Spinal cord (tissue), 10 donors: Measurements from ENCODE around the gene MAPK8IP1. TPM values are rescaled to one million over a fixed set of nuclear protein-coding genes. Genes with fewer than 3 reads are reported as not detected.
A peak's percentile ranks its signal among the peaks of the same experiment; 100 is the strongest.
"Not testable (repeated sequence)": the region's sequence is repeated elsewhere in the genome, so short reads cannot be mapped to it uniquely, and the experiment has no call there.

Experiments used
- DNase-seq, 6 donors: peaks; one replicate each; pipeline versions ENCODE4 v3.0.0 to v3.0.0-alpha.2; 2013 to 2015; ENCODE audit warnings: low spot score in 6 of 6, low read depth in 4 of 6
- H3K27ac ChIP-seq: one replicate; pipeline ENCODE4 v1.5.1; 2013; ENCODE audit warnings: low read depth, low read length, control low read depth
- H3K27me3 ChIP-seq: one replicate; pipeline ENCODE4 v1.6.1; 2013; ENCODE audit warnings: low read length; ENCODE audit not compliant: control insufficient read depth, insufficient read depth
- H3K36me3 ChIP-seq: one replicate; pipeline ENCODE4 v1.6.1; 2013; ENCODE audit warnings: low read length; ENCODE audit not compliant: control insufficient read depth, insufficient read depth
- H3K4me1 ChIP-seq: one replicate; pipeline ENCODE4 v1.6.1; 2013; ENCODE audit warnings: low read length; ENCODE audit not compliant: control insufficient read depth, insufficient read depth
- H3K4me3 ChIP-seq: one replicate; pipeline ENCODE4 v1.5.1; 2013; ENCODE audit warnings: low read depth, low read length, control low read depth
- H3K9me3 ChIP-seq: one replicate; pipeline ENCODE4 v1.6.1; 2013; ENCODE audit warnings: low read length; ENCODE audit not compliant: control insufficient read depth, insufficient read depth
- WGBS: methylation state at CpG from one replicate; pipeline ENCODE4 v1.1.5; 2013; ENCODE audit warnings: missing lambda C conversion rate; ENCODE audit not compliant: insufficient coverage; 5-methylcytosine and 5-hydroxymethylcytosine counted together
- long read RNA-seq, 4 donors: transcript quantifications; one replicate each; lab custom pipeline, GENCODE V29; 2026
- polyA plus RNA-seq, 2 donors: library from polyadenylated mRNA; unstranded; fragments of 120-200 nt; gene quantifications; one replicate each; pipeline ENCODE4 v1.2.1, GENCODE V29; 2013; ENCODE audit not compliant: insufficient read length in 2 of 2
- total RNA-seq, 2 donors: library from RNA; depleted of rRNA in 1 of 2; stranded (reverse); fragments of 120-200 nt in 1 of 2; fragments of >200 nt in 1 of 2; gene quantifications; one replicate each; pipeline versions ENCODE4 v1.2.3 to v1.2.4, GENCODE V29; 2013 to 2014
- donor health status: healthy.

The MAPK8IP1 gene
- total RNA-seq (100 to 1,000 TPM in 1 of 2 donors, 10 to 100 TPM in 1; 77.4 to 106 TPM), polyA plus RNA-seq (100 to 1,000 TPM; 263 to 269 TPM)
- long read RNA-seq, donor 1, transcript MAPK8IP1-201 (12 exons, 3,050 nt), result major isoform, 22 of 99 reads
- long read RNA-seq, donor 1, partial matches to known transcripts, result 76 of 99 reads
- long read RNA-seq, donor 1, other reads (novel, unspliced or antisense), result 0 of 99 reads
- long read RNA-seq, donor 2, transcript MAPK8IP1-201 (12 exons, 3,050 nt), result major isoform, 7 of 57 reads
- long read RNA-seq, donor 2, partial matches to known transcripts, result 50 of 57 reads
- long read RNA-seq, donor 2, other reads (novel, unspliced or antisense), result 0 of 57 reads
- long read RNA-seq, donor 3, transcript MAPK8IP1-201 (12 exons, 3,050 nt), result major isoform, 11 of 74 reads
- long read RNA-seq, donor 3, partial matches to known transcripts, result 62 of 74 reads
- long read RNA-seq, donor 3, other reads (novel, unspliced or antisense), result 0 of 74 reads
- long read RNA-seq, donor 4, result 0 reads

- H3K27me3 ChIP-seq, result no peaks in the 10 kb centered on the region
- under 1% methylated on average over 73 of the region's 73 CpGs for WGBS
- peaks cover 33% of the 10 kb centered on the region for H3K36me3 ChIP-seq
- no peak within 1 kb of the TSS for H3K27ac ChIP-seq
- no peaks in the 10 kb centered on the region for H3K9me3 ChIP-seq
- DNase-seq, result peak in 2 of 6 donors; percentile 79 to 87
- peak within 1 kb of the TSS; percentile 51 for H3K4me3 ChIP-seq
- H3K4me1 ChIP-seq, result peaks cover 47% of the 10 kb centered on the region
Measured at GRCh38 chr11:45885274-45885920, at the start of gene MAPK8IP1. Gene MAPK8IP1, plus strand, starts transcription at chr11:45885651. Its CDS starts 170 bp downstream, at chr11:45885821.

- no peak for DNase-seq
- no peaks in the 10 kb centered on the region for H3K36me3 ChIP-seq
- H3K4me1 ChIP-seq, result no peaks in the 10 kb centered on the region
- H3K9me3 ChIP-seq, result no peaks in the 10 kb centered on the region
- H3K27me3 ChIP-seq, result no peaks in the 10 kb centered on the region
- 93% methylated on average over 3 of the region's 6 CpGs for WGBS
- no peak overlapping the region for H3K27ac ChIP-seq
- no peak overlapping the region for H3K4me3 ChIP-seq
Measured at GRCh38 chr11:45839204-45839603, 46.2 kb upstream of the MAPK8IP1 start.

GRCh38 chr11:45840251-45840650, 45.2 kb upstream of the MAPK8IP1 start:
- not testable (repeated sequence) for H3K4me1 ChIP-seq, H3K4me3 ChIP-seq, H3K36me3 ChIP-seq, H3K9me3 ChIP-seq, DNase-seq, H3K27ac ChIP-seq, H3K27me3 ChIP-seq
- 100% methylated on average over 1 of the region's 13 CpGs for WGBS

GRCh38 chr11:45843158-45843924, 42.1 kb upstream of the MAPK8IP1 start:
- WGBS, result 20% methylated on average over 19 of the region's 22 CpGs

GRCh38 chr11:45844822-45845578, 40.5 kb upstream of the MAPK8IP1 start:
- no peak overlapping the region for H3K27ac ChIP-seq
- no peaks in the 10 kb centered on the region for H3K36me3 ChIP-seq
- no peak for DNase-seq
- H3K4me3 ChIP-seq, result no peak overlapping the region
- 89% methylated on average over 1 of the region's 3 CpGs for WGBS
- no peaks in the 10 kb centered on the region for H3K27me3 ChIP-seq
- peaks cover 19% of the 10 kb centered on the region for H3K4me1 ChIP-seq
- no peaks in the 10 kb centered on the region for H3K9me3 ChIP-seq

More at GRCh38 chr11:45843158-45843924, 42.1 kb upstream of the MAPK8IP1 start:
- H3K27ac ChIP-seq, result no peak overlapping the region
- H3K27me3 ChIP-seq, result no peaks in the 10 kb centered on the region
- no peak overlapping the region for H3K4me3 ChIP-seq
- H3K36me3 ChIP-seq, result no peaks in the 10 kb centered on the region
- H3K9me3 ChIP-seq, result no peaks in the 10 kb centered on the region
- peaks cover 8% of the 10 kb centered on the region for H3K4me1 ChIP-seq
- peak in 5 of 6 donors; percentile 70 to 94 (median 81) for DNase-seq

- Histone ChIP-seq H3K27ac (peak overlapping the region; percentile 85), H3K27me3 (no peaks in the 10 kb centered on the region), H3K4me3 (no peak overlapping the region), H3K9me3 (no peaks in the 10 kb centered on the region), H3K36me3 (no peaks in the 10 kb centered on the region), H3K4me1 (peaks cover 20% of the 10 kb centered on the region)
- 79% methylated on average over 3 of the region's 4 CpGs for WGBS
- no peak for DNase-seq
Measured at GRCh38 chr11:45846174-45846675, 39.2 kb upstream of the MAPK8IP1 start.

- H3K9me3 ChIP-seq, result no peaks in the 10 kb centered on the region
- no peaks in the 10 kb centered on the region for H3K27me3 ChIP-seq
- peak; percentile 96 to 99 (median 99) for DNase-seq
- H3K27ac ChIP-seq, result peak within 1 kb of the TSS; percentile 95
- H3K4me1 ChIP-seq, result peaks cover 24% of the 10 kb centered on the region
- H3K4me3 ChIP-seq, result peak within 1 kb of the TSS; percentile 97
- no peaks in the 10 kb centered on the region for H3K36me3 ChIP-seq
- WGBS, result under 1% methylated on average over 74 of the region's 75 CpGs
Measured at GRCh38 chr11:45846974-45847910, 38.2 kb upstream of the MAPK8IP1 start, which contains the start of gene CRY2. Gene CRY2, plus strand, starts transcription at chr11:45847475. Its CDS starts 16 bp downstream, at chr11:45847491.

- 0% methylated on average over 14 of the region's 16 CpGs for WGBS
- peaks cover 31% of the 10 kb centered on the region for H3K4me1 ChIP-seq
- no peaks in the 10 kb centered on the region for H3K36me3 ChIP-seq
- DNase-seq, result peak in 3 of 6 donors; percentile 24 to 76 (median 64)
- peak overlapping the region; percentile 97 for H3K4me3 ChIP-seq
- H3K27ac ChIP-seq, result peak overlapping the region; percentile 95
- H3K9me3 ChIP-seq, result no peaks in the 10 kb centered on the region
- no peaks in the 10 kb centered on the region for H3K27me3 ChIP-seq
Measured at GRCh38 chr11:45847911-45848316, 37.5 kb upstream of the MAPK8IP1 start.
